Natural killer cell (primary cell): Measurements from ENCODE around the gene MED16. TPM values are rescaled to one million over a fixed set of nuclear protein-coding genes. Genes with fewer than 3 reads are reported as not detected.
A peak's percentile ranks its signal among the peaks of the same experiment; 100 is the strongest.

Experiments
- ATAC-seq, 3 donors: fragments of 150-1000 bp in 2 of 3; fragments of 200-7000 bp in 1 of 3; cut with Tn5 transposase; 1 replicate in 1 of 3; 2 replicates in 2 of 3; pipeline ENCODE4 v1.10.0; 2021; ENCODE audit warnings: mild to moderate bottlenecking in 2 of 3, moderate library complexity in 2 of 3
- DNase-seq, 2 donors: peaks; one replicate each; pipeline versions ENCODE4 v3.0.0 to v3.0.0-alpha.2; 2013 to 2021; ENCODE audit warnings: mixed read lengths in 1 of 2
- H3K27ac ChIP-seq: one replicate; pipeline ENCODE4 v1.5.1; 2013; ENCODE audit warnings: mild to moderate bottlenecking, low read length
- H3K27me3 ChIP-seq: one replicate; pipeline ENCODE4 v1.6.1; 2013; ENCODE audit warnings: low read length; ENCODE audit not compliant: control insufficient read depth, insufficient read depth
- H3K36me3 ChIP-seq: one replicate; pipeline ENCODE4 v1.6.1; 2013; ENCODE audit warnings: low read length; ENCODE audit not compliant: control insufficient read depth, insufficient read depth
- H3K4me1 ChIP-seq: one replicate; pipeline ENCODE4 v1.6.1; 2013; ENCODE audit warnings: low read length; ENCODE audit not compliant: control insufficient read depth, insufficient read depth
- H3K4me3 ChIP-seq: one replicate; pipeline ENCODE4 v1.5.1; 2013; ENCODE audit warnings: low read length
- H3K9me3 ChIP-seq: one replicate; pipeline ENCODE4 v1.6.1; 2013; ENCODE audit warnings: low read length; ENCODE audit not compliant: control insufficient read depth, insufficient read depth
- H3K27ac Mint-ChIP-seq, 2 donors: one replicate each; pipeline ENCODE4 v1.8.0; 2022; ENCODE audit warnings: mild to moderate bottlenecking in 2 of 2, mixed read lengths in 2 of 2, moderate library complexity in 1 of 2
- H3K27me3 Mint-ChIP-seq, 2 donors: one replicate each; pipeline ENCODE4 v1.8.0; 2022; ENCODE audit warnings: low read depth in 2 of 2, mixed read lengths in 2 of 2
- H3K36me3 Mint-ChIP-seq: one replicate; pipeline ENCODE4 v1.8.0; 2022; ENCODE audit warnings: mixed read lengths
- H3K4me1 Mint-ChIP-seq, 2 donors: one replicate each; pipeline ENCODE4 v1.8.0; 2022; ENCODE audit warnings: mixed read lengths in 2 of 2
- H3K4me3 Mint-ChIP-seq: one replicate; pipeline ENCODE4 v1.8.0; 2022; ENCODE audit warnings: mild to moderate bottlenecking, moderate library complexity, mixed read lengths
- H3K9me3 Mint-ChIP-seq, 2 donors: one replicate each; pipeline ENCODE4 v1.8.0; 2022; ENCODE audit warnings: mixed read lengths in 2 of 2
- WGBS: methylation state at CpG from one replicate; pipeline ENCODE4 v1.1.7; 2013; ENCODE audit warnings: missing lambda C conversion rate; ENCODE audit not compliant: insufficient coverage; 5-methylcytosine and 5-hydroxymethylcytosine counted together
- intact Hi-C: fragments of 100-400 bp; cut with micrococcal nuclease; formaldehyde crosslinking; loops from one replicate; pipeline ENCODE4 v1.14.2; 2022
- total RNA-seq, 4 donors: library from RNA; stranded (reverse); fragments of 120-200 nt in 1 of 4; gene quantifications; one replicate each; pipeline versions ENCODE4 v1.2.3 to v1.2.4, GENCODE V29; 2013 to 2022
- TF ChIP-seq, protein P1 (sequence below): fragments of 200-600 bp; IDR thresholded peaks from one replicate; pipeline ENCODE4 v1.8.0; 2022; ENCODE audit warnings: antibody characterized with exemption

MED16 gene
- total RNA-seq, 3 donors from 2014 or later (not counting 1 experiment from before 2014, with no cell fraction given): 44.2 to 50.1 (median 44.7) TPM

DNA sequence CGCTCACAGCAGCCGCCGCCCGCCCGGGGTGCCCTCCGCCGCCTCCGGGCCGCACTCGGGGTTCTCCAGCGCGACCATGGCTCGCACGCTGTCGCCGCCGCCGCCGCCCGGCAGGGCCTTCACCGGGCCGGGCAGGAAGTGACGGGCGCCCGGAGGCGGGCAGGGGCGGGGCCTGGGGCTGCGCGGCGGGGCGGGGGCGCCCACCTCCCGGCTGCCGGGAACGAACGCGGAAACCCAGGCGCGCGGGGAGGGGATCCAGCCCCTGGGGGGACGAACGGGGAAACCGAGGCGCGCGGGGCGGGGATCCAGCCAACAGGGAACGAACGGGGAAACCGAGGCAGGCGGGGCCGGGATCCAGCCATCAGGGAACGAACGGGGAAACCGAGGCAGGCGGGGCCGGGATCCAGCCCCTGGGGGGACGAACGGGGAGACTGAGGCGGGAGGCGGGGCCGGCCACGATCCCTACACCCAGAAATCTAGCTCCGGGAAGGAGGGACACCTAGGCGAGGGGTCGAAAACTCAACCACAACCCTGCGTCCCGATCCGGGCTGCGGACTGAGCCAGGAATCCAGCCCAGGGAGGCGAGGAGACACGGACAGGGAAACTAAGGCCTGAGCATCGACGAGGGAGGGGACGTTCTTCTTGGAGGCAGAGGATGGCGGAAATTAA is 20.2 kb upstream of the MED16 start, which contains the start of gene R3HDM4:
TSS of gene R3HDM4 (minus strand) at position 140 of the 669 bp plus-strand sequence. CDS start at position 78, 62 bp downstream.
- H3K9me3 ChIP-seq: no peaks in the 10 kb centered on the region
- H3K4me3 Mint-ChIP-seq: peak within 1 kb of the TSS; percentile 86
- peak; percentile 75 to 88 (median 85) for ATAC-seq
- peaks cover 54% of the 10 kb centered on the region for H3K4me1 ChIP-seq
- TF ChIP-seq, protein P1, sequence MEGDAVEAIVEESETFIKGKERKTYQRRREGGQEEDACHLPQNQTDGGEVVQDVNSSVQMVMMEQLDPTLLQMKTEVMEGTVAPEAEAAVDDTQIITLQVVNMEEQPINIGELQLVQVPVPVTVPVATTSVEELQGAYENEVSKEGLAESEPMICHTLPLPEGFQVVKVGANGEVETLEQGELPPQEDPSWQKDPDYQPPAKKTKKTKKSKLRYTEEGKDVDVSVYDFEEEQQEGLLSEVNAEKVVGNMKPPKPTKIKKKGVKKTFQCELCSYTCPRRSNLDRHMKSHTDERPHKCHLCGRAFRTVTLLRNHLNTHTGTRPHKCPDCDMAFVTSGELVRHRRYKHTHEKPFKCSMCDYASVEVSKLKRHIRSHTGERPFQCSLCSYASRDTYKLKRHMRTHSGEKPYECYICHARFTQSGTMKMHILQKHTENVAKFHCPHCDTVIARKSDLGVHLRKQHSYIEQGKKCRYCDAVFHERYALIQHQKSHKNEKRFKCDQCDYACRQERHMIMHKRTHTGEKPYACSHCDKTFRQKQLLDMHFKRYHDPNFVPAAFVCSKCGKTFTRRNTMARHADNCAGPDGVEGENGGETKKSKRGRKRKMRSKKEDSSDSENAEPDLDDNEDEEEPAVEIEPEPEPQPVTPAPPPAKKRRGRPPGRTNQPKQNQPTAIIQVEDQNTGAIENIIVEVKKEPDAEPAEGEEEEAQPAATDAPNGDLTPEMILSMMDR: no peak
- H3K27ac Mint-ChIP-seq: peak within 1 kb of the TSS; percentile 64 to 83
- DNase-seq: peak; percentile 83 to 90
- H3K27ac ChIP-seq: peak within 1 kb of the TSS; percentile 98
- H3K27me3 ChIP-seq: peaks cover 13% of the 10 kb centered on the region
- peak within 1 kb of the TSS; percentile 92 for H3K4me3 ChIP-seq
- under 1% methylated on average over 76 of the region's 76 CpGs for WGBS
- no peaks in the 10 kb centered on the region for H3K36me3 ChIP-seq
- H3K27me3 Mint-ChIP-seq: peaks cover 0 to 8% of the 10 kb centered on the region in 2 donors
- H3K4me1 Mint-ChIP-seq: peaks cover 12 to 17% of the 10 kb centered on the region in 2 donors
- intact Hi-C loops: no loop called here
- H3K9me3 Mint-ChIP-seq: no peaks in the 10 kb centered on the region
- H3K36me3 Mint-ChIP-seq: no peaks in the 10 kb centered on the region

DNA sequence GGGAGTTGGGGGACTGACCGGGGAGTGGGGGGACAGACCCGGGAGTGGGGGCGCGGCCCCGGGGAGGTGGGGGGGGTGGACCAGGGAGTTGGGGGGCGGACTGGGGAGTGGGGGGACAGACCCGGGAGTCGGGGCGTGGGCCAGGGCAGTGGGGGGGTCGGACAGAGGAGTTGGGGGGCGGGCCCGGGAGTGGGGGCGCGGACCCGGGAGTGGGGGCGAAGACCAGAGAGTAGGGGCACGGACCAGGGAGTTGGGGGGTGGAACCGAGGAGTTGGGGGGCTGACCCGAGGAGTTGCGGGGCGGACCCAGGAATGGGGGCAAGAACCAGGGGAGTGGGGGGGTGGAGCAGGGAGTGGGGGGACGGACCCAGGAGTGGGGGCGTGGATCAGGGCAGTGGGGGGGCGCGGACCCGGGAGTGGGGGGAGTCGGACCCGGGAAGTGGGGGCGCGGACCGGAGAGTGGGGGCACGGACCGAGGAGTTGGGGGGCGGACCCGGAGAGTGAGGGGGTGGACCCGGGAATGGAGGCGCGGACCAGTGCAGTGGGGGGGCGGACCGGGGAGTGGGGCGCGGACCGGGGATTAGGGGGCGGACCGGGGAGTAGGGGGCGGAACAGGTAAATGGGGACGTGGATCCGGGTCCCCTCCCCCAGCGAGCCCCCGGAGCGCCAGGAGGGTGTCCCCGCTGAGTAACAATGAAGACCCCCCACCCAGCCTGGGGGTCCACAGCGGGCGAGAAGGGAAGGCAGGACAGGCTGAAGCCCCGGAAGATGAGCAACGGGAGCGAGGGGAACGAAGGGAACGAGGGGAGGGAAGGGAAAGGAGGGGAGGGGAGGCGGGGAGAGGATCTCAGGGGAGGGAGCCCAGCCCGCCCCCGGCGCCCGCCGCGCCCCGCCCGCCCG is 19.4 kb upstream of the MED16 start:
- TF ChIP-seq, protein P1: no peak
- peak overlapping the region; percentile 36 to 83 for H3K27ac Mint-ChIP-seq
- Histone ChIP-seq H3K36me3 (no peaks in the 10 kb centered on the region), H3K27me3 (peaks cover 9% of the 10 kb centered on the region), H3K4me1 (peaks cover 54% of the 10 kb centered on the region), H3K4me3 (peak overlapping the region; percentile 92), H3K9me3 (no peaks in the 10 kb centered on the region), H3K27ac (peak overlapping the region; percentile 97)
- H3K9me3 Mint-ChIP-seq: no peaks in the 10 kb centered on the region
- no peak for DNase-seq
- 4% methylated on average over 63 of the region's 69 CpGs for WGBS
- H3K4me3 Mint-ChIP-seq: peak overlapping the region; percentile 86
- H3K4me1 Mint-ChIP-seq: peaks cover 12 to 20% of the 10 kb centered on the region in 2 donors
- no peaks in the 10 kb centered on the region for H3K36me3 Mint-ChIP-seq
- ATAC-seq: peak in 1 of 3 donors; percentile 17
- intact Hi-C loops: no loop called here
- H3K27me3 Mint-ChIP-seq: peaks cover 0 to 6% of the 10 kb centered on the region in 2 donors

DNA sequence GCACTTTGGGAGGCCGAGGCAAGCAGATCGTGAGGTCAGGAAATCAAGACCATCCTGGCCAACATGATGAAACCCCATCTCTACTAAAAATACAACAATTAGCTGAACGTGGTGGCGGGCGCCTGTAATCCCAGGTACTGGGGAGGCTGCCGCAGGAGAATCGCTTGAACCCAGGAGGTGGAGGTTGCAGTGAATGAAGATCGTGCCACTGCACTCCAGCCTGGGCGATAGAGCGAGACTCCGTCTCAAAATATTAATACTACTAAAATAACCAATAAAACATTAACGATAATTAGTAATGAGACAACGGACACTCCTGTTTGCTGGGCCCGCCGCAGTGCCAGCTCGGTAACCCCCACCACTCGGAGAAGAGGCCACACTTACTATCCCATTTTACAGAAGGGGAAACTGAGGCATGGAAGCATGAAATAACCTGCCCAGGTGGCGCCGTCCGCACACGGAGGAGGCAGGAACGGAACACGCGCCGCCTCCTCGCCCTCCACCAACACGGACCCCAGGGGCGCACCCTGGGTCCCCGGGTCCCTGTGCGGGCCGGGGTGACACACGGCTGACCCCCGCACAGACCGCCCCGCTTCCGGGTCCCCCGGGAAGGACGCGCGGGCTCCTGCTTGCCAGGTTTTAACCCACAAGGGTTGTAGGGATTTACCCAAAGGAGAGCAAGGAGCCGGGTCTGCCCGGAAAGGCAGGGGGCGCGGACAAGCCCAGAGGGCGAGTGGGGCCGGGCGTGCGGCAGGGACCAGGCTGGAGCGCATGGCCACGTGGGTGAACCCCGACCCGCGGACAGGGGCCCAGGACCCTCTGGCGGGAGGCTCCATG is 18.4 kb upstream of the MED16 start:
- H3K36me3 ChIP-seq: no peaks in the 10 kb centered on the region
- H3K9me3 Mint-ChIP-seq: no peaks in the 10 kb centered on the region
- ATAC-seq: no peak
- no peaks in the 10 kb centered on the region for H3K36me3 Mint-ChIP-seq
- H3K4me3 Mint-ChIP-seq: peak overlapping the region; percentile 75
- H3K4me1 Mint-ChIP-seq: peaks cover 12 to 20% of the 10 kb centered on the region in 2 donors
- no peak for DNase-seq
- TF ChIP-seq, protein P1: no peak
- intact Hi-C loops: no loop called here
- peaks cover 0 to 6% of the 10 kb centered on the region in 2 donors for H3K27me3 Mint-ChIP-seq
- H3K27ac ChIP-seq: peak overlapping the region; percentile 30
- peak overlapping the region; percentile 52 to 98 for H3K27ac Mint-ChIP-seq
- H3K27me3 ChIP-seq: peaks cover 4% of the 10 kb centered on the region
- H3K9me3 ChIP-seq: no peaks in the 10 kb centered on the region
- H3K4me3 ChIP-seq: no peak overlapping the region
- peaks cover 57% of the 10 kb centered on the region for H3K4me1 ChIP-seq
- 92% methylated on average over 48 of the region's 54 CpGs for WGBS
